ENCODE measurements around the gene TMCC3. TPM values are rescaled to one million over a fixed set of nuclear protein-coding genes. Genes with fewer than 3 reads are reported as not detected.
"Not testable (repeated sequence)": the region's sequence is repeated elsewhere in the genome, so short reads cannot be mapped to it uniquely, and the experiment has no call there.

The TMCC3 gene
- total RNA-seq, 1 experiment from 2014 or later: 3.1 TPM

DNA sequence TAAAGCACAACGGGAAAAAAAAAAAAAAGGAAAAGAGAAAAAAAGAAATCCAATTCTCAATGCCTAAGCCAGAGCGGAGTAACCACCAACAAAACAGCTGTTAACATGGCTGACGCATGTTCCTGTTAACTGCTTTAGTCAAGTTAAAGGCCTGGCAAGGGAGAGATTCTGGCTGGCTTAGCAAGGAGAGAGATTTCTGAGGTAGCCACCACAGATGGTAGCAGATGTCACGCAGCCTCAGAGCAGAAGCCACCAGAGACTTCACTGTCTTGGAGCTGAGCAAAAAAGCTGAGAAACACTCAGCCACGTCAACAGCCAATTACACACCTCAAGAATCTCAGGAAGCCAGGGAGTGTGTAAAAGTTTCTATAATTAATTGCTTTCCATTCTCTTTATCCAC lies 87.1 kb downstream of the TMCC3 start:
- in situ Hi-C loops (cut with HindIII; ENCODE audit: low pct_unique_long_range_greater_than_20kb, low sequenced_read_pairs): no loop called here
- DNase-seq (ENCODE audit: low read depth, low spot score): no peak

DNA sequence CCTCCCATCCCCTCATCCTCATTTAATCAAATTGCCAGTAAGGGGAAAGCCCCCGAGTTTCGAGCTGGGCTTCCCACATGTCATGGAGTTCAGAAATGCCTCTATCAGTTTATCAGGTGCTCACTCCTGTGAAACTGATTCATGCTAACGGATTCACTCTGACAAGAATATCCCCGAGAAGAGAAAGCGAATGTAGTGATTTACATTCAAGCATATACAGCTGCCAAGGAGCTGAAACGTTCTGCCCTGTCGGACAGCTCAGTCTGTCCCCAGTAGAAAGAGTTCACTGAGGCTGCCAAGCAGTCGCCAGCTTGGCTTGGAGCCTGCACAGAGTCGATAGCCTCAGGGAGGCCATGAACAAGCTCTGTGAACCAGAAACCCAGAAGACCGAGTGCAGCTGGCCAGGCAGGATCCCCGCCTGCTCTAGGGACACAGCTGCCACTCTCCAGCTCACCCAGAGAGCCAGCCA lies 88.4 kb downstream of the TMCC3 start:
- no peak for DNase-seq (ENCODE audit: low read depth, low spot score)
- in situ Hi-C loops (cut with HindIII; ENCODE audit: low pct_unique_long_range_greater_than_20kb, low sequenced_read_pairs): no loop called here

DNA sequence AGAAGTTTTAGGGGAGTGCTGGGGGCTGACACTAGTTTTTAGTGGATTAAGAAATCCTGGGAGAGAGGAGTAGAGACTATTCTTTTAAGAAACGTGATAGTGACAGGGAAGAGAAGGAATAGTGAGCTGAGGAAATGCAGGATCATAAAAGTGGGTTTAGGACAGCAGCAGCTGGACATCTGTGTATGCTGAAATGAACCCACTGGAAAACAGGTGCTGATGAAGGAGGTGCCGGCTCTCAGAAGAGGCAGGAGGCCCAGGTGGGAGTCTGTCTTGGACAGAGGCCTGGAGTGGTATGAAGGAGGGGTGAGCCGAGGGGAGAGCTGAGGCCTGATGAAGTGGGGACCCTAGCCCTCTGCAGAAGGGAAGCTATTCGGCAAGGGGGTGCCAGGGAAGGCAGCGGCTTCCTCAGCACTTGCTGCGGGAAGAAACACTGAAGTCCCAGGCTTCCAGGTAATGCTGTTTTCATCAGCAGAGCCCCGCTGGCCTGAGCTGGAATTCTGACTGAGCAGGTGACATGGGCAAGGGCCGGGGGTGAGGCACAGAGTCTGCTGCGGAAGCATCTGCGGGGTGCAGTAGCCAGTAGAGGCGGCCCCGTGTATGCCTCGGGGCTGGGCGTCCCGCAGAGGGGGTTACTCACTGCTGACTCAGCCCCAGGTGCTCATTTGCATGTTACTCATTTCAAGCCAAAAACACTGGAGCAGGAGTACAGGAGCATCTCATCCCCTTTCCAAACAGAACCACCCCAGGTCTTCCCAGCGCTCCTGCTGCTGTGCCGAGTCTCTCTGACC lies 89.7 kb downstream of the TMCC3 start:
- in situ Hi-C loops (cut with HindIII; ENCODE audit: low pct_unique_long_range_greater_than_20kb, low sequenced_read_pairs): no loop called here
- DNase-seq (ENCODE audit: low read depth, low spot score): no peak

DNA sequence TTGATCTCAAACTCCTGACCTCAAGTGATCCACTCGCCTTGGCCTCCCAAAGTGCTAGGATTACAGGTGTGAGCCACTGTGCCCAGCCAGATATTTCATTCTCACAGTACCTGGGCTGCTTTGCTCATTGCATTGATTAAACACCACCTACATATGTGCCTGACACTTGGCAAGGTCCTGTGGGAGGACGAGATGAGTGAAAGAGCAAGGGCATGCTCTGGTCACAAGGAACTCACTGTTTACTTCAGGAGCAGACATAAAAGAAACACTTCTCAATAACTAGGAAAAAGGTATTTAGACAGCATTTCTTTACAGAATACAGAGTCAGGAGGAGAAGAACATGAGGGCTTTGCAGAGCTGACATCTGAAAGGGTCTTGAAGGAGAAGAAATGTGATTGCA lies 91.7 kb downstream of the TMCC3 start:
- no peak for DNase-seq (ENCODE audit: low read depth, low spot score)
- in situ Hi-C loops (cut with HindIII; ENCODE audit: low pct_unique_long_range_greater_than_20kb, low sequenced_read_pairs): no loop called here

DNA sequence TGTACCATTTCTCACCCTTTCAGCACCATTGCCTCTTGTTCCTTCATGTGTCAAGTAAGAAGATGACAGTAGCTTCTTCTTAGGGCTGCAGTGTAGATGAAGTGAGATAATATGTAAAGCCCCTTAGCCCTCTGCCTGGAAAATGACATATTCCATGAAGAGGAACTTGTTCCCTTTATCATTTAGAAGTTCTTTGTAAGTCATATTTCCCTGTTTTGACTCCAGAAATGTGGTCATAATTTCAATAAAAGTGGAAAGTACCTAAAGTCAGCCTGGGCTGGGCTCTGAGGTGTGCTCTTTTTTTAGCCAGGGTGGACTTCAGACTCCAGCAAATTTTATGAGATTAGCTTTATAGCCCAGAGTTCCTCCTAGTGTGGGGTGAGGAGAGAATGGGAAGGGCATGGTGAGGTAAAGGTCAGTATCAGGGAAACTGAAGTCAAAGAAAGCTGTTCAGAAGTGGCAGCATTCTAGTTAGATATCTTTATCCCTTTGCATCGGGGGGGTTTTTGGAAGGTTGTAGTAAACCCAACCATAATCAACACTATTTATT lies 92.5 kb downstream of the TMCC3 start:
- in situ Hi-C loops (cut with HindIII; ENCODE audit: low pct_unique_long_range_greater_than_20kb, low sequenced_read_pairs): no loop called here
- DNase-seq (ENCODE audit: low read depth, low spot score): no peak

DNA sequence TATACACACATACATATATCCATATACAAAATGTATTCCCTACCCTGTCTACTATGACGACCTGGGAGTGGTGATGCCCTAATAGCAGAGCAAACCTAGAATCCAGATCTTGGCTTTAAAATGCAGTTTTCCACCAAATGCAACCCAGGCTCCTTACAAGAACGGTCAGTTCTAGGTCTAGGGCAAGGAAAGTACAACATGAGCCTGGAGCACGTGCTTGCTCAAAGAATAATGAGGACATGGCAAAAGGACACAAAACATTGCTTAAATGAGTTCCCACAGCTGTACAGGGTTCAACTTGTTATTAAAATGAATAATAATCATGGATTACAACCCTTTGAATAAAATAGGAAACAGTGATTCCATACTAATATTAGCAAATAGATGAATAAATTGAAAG lies 94.7 kb downstream of the TMCC3 start:
- in situ Hi-C loops (cut with HindIII; ENCODE audit: low pct_unique_long_range_greater_than_20kb, low sequenced_read_pairs): no loop called here
- DNase-seq (ENCODE audit: low read depth, low spot score): no peak

DNA sequence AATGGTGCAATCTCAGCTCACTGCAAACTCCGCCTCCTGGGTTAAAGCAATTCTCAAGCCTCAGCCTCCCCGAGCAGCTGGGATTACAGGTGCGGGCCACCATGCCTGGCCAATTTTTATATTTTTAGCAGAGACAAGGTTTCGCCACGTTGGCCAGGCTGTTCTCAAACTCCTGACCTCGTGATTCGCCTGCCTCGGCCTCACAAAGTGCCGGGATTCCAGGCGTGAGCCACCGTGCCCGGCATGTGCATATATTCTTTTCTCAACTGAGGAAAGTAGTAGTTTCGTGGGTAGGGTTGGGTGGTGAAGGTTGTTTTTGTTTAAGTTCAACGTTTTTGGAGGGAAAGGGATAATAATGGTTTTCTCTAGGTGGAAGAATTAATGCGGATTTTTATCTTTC lies 96.5 kb downstream of the TMCC3 start:
- no peak for DNase-seq (ENCODE audit: low read depth, low spot score)
- in situ Hi-C loops (cut with HindIII; ENCODE audit: low pct_unique_long_range_greater_than_20kb, low sequenced_read_pairs): no loop called here

DNA sequence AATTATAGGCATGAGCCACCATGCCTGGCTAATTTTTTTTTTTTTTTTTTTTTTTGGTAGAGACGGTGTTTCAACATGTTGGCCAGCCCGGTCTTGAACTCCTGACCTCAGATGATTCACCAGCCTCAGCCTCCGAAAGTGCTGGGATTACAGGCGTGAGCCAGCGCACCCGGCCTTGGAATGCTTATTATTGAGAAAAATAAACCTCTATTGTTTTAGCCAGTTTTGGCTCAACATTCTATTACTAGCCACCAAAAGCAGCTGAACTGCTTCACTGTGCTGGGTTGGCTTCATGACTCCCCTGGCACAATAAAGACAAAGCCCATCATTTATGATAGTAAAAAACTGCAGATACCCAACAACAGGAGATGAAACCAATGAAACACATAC lies 97.2 kb downstream of the TMCC3 start:
- in situ Hi-C loops (cut with HindIII; ENCODE audit: low pct_unique_long_range_greater_than_20kb, low sequenced_read_pairs): no loop called here
- DNase-seq (ENCODE audit: low read depth, low spot score): peak; percentile 42

DNA sequence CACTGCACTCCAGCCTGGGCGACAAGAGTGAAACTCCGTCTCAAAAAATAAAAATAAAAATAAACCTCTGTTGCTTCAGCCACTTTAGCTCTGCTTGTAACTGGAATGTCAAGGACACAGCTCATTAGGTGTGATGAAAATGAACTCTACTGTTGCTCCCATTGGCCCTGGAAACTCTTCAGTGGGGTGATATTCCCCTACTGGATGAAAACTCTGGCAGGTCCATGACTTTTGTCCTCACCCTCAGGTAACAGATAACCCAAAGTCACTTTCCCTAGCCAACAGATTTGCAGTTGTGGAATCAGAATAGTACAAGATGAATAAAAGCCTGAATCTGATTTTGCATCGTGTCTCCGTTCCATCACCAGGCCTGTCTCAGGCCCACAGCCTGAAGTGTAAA lies 98.5 kb downstream of the TMCC3 start:
- DNase-seq (ENCODE audit: low read depth, low spot score): no peak
- in situ Hi-C loops (cut with HindIII; ENCODE audit: low pct_unique_long_range_greater_than_20kb, low sequenced_read_pairs): no loop called here

DNA sequence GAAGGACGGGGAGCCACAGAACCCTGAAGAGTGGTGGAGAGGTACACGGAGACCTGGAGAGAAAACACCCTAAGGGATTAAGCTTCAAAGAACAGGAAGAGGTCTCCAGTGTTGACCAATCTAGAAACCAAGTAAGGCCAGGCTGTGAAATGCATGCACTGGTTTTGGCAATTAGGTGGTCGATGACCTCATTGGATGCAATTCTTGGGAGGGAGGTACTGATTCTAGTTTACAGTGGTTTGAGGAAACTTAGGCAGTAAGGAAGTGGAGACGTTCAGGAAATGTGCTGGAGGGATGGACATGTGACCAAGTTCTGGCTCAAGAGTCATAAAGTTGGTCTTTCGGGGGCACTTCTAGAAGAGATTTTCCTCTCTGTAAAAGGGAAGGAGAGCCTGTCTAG lies 99.4 kb downstream of the TMCC3 start:
- no peak for DNase-seq (ENCODE audit: low read depth, low spot score)
- in situ Hi-C loops (cut with HindIII; ENCODE audit: low pct_unique_long_range_greater_than_20kb, low sequenced_read_pairs): no loop called here

DNA sequence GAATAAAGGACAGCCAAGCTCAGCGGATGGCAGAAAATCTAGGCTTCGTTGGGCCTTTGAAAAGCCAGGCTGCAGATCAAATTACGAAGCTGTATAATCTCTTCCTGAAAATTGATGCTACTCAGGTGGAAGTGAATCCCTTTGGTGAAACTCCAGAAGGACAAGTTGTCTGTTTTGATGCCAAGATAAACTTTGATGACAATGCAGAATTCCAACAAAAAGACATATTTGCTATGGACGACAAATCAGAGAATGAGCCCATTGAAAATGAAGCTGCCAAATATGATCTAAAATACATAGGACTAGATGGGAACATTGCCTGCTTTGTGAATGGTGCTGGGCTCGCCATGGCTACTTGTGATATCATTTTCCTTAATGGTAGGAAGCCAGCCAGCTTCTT lies 101.5 kb downstream of the TMCC3 start:
- DNase-seq (ENCODE audit: low read depth, low spot score); in situ Hi-C loops (cut with HindIII; ENCODE audit: low pct_unique_long_range_greater_than_20kb, low sequenced_read_pairs): not testable (repeated sequence)

DNA sequence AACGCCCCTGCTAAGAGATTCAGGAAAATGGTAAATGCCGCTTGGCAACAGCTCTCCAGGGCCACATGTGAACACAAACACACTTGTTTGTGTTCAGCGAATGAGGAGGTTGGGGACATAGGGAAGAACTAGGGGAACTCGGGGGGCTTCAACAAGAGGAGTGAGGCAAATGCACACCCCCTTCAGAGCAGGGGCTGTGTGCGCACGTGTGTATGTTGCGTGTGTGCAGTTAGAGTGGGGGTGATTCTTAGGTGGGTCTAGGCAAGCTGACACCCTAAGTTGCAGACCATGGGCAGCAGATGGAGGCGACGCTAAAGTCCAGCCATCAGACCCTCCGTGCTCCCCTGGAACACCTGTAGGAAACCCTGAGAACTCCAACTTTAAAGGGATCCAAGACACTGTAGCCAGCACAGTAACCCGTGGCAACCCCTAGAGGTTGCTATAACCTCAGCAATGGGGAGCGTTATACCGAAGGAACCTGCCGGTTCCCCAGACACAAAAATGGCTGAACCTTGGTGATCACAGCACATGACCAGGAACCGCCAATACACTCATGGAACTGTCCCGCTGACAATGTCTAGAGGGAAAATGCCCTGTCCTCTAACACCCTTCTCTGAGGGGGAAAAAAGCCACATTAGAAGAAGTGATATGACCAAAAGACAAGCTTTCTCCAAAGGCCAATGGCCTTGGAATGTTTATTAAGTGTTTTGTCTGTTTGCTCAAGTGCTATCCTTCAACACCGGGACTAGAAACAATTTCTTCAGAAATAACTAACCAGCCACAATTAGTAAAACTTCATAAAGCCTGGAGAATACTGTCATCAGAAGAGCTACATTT lies 104.2 kb downstream of the TMCC3 start:
- DNase-seq (ENCODE audit: low read depth, low spot score): peak; percentile 84
- in situ Hi-C loops (cut with HindIII; ENCODE audit: low pct_unique_long_range_greater_than_20kb, low sequenced_read_pairs): no loop called here

DNA sequence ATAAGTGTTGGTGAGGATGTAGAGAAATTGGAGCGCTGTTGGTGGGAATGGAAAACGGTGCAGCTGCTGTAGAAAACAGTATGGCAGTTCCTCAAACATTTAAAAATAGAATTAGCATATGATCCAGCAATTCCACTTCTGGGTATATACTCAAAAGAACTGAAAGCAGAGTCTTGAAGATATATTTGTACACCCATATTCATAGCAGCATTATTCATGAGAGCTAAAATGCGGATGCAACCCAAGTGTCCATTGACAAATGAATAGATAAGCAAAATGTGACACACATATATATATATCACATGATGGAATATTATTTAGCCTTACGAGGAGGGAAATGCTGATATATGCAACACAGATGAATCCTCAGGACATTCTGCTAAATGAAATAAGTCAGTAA lies 106.0 kb downstream of the TMCC3 start:
- in situ Hi-C loops (cut with HindIII; ENCODE audit: low pct_unique_long_range_greater_than_20kb, low sequenced_read_pairs): no loop called here

DNA sequence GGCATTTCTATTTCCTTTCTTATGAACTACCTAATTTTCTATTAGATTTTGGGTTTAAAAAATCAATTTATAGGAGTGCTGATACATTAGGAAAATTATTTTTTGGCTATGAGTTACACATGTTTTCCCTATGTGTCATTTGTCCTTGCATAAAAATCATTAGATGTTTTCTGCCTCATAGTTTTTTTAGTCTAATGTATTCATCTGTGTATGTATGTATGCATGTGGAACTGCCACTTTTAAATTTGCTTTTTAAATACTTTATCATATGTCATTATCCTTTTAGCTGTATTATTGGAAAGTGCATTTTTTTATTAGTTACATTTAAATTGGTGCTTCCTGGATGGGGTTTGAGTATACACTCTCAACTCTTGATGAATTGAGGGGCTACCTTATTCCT lies 112.0 kb downstream of the TMCC3 start:
- in situ Hi-C loops (cut with HindIII; ENCODE audit: low pct_unique_long_range_greater_than_20kb, low sequenced_read_pairs): no loop called here
- DNase-seq (ENCODE audit: low read depth, low spot score): no peak

More for the DNA sequence above, 106.0 kb downstream of the TMCC3 start:
- DNase-seq (ENCODE audit: low read depth, low spot score): no peak

DNA sequence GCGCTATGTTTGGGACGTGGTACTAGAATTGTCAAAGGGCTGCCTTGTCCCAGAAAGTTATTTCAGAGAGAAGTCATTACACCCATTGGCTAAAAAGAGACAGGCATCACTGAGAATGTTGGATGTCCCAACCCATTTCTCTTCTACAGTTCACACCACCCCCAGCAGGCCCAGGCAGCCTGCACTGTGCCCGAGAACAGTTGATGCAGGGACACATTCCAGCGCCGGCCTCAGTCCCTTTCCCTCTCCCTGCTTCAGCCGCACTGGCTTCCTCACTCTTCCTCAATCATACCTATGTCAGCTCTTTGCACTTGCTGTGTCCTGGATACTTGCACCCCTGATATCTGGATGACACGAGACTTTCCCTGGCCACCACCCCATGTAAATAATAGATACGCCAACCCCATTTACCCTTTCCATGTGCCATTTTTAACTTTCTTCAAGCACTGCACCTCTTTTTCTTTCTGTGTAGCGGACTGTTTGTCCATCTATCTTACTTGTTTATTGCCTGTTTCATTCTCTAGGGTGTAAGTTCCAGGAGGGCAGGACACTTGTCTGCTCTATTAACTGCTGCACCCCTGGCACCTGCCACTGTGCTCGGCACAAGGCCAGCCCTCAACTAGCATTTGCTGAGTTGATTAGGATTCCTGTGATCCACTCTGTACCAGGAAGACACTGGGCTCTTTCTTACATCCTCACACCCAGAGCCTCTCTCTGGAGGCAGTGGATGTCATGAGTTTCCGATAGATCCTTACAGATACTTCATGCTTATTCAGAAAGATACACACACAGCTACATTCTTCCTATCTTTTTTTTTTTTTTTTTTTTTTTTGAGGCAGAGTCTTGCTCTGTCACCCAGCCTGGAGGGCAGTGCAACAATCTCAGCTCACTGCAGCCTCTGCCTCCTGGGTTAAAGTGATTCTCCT lies 114.1 kb downstream of the TMCC3 start:
- in situ Hi-C loops (cut with HindIII; ENCODE audit: low pct_unique_long_range_greater_than_20kb, low sequenced_read_pairs): no loop called here

DNA sequence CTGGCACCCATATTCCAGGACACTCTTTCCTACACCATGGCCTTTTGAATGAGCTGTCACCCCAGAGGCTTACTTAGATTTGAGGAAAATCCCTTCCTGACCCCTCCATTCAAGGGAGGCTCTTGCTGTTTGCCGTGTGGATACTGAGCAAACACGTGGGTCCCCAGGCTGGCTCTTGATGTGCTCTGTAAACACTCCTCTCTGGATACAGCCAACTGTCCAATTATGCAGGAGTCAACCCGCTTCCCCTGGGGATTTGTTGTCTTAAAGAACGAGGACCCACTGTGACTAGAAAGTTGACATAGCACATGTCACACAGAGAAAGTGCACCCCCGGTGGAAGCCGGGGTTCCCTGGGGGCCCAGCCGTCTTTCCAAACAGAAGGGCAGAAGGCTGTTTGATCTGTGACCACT lies 114.8 kb downstream of the TMCC3 start:
- in situ Hi-C loops (cut with HindIII; ENCODE audit: low pct_unique_long_range_greater_than_20kb, low sequenced_read_pairs): no loop called here
- DNase-seq (ENCODE audit: low read depth, low spot score): no peak

More for the DNA sequence above, 114.1 kb downstream of the TMCC3 start:
- no peak for DNase-seq (ENCODE audit: low read depth, low spot score)

DNA sequence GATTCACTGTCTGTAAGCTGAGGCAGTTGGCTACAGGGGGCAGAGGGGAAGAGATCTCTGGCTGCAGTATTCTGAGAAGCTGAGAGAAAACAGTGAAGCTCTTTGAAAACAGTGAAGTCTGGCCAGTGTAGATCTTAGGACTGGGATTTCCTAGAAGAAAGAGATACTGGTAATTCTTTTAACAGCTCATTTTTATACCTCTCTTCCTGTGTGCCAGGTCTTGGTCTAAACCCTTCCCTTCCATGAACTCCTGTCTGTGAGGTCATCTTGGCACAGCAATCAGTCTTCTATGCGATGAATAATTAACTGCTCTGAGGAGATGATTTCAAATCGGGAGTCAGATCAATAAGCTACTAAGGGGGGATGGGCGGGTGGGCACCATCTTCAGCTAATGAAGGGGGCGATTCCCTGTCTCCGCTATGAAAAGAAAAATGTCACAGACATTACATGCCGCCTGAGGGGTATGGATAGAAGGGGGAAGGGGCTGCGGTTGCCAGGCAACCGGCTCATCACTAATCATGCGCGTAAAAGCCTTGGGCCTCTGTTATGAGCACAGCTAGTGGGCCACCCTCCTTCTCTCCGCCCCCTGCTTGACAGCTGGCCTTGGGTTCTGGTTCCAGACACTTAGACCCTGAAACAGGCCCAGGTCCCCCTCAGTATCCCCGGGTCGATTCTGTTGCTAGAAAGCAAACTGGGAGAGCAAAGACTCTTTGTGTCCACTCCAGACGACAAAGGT lies 115.4 kb downstream of the TMCC3 start:
- DNase-seq (ENCODE audit: low read depth, low spot score): no peak
- in situ Hi-C loops (cut with HindIII; ENCODE audit: low pct_unique_long_range_greater_than_20kb, low sequenced_read_pairs): no loop called here

Data from SK-MEL-5 (cell line).